GM21717 (cell line): ENCODE results near the gene LRBA.
"Not testable (repeated sequence)": the region's sequence is repeated elsewhere in the genome, so short reads cannot be mapped to it uniquely, and the experiment has no call there.

Experiments
- ATAC-seq: cut with Tn5 transposase; IDR thresholded peaks from one replicate; pipeline ENCODE4 v1.9.1; 2021; ENCODE audit warnings: mild to moderate bottlenecking, moderate library complexity; ENCODE audit not compliant: unreplicated experiment

Gene LRBA

GRCh38 chr4:150387981-150388380, 627.1 kb downstream of the LRBA start:
- no peak for ATAC-seq

GRCh38 chr4:150386415-150386814, 628.7 kb downstream of the LRBA start:
- not testable (repeated sequence) for ATAC-seq

GRCh38 chr4:150385606-150386005, 629.5 kb downstream of the LRBA start:
- ATAC-seq = no peak

- no peak for ATAC-seq
Observed at GRCh38 chr4:150384249-150384648, 630.8 kb downstream of the LRBA start.

- no peak for ATAC-seq
Observed at GRCh38 chr4:150382028-150382427, 633.1 kb downstream of the LRBA start.

GRCh38 chr4:150381609-150382008, 633.5 kb downstream of the LRBA start:
- ATAC-seq = no peak

GRCh38 chr4:150381036-150381435, 634.0 kb downstream of the LRBA start:
- no peak for ATAC-seq

- no peak for ATAC-seq
Observed at GRCh38 chr4:150379454-150379853, 635.6 kb downstream of the LRBA start.

- ATAC-seq = no peak
Observed at GRCh38 chr4:150375025-150375424, 640.1 kb downstream of the LRBA start.

GRCh38 chr4:150371869-150372268, 643.2 kb downstream of the LRBA start:
- ATAC-seq = no peak

- no peak for ATAC-seq
Observed at GRCh38 chr4:150369434-150370380, 645.4 kb downstream of the LRBA start.

GRCh38 chr4:150368667-150369066, 646.4 kb downstream of the LRBA start:
- ATAC-seq = no peak

- no peak for ATAC-seq
Observed at GRCh38 chr4:150367326-150367725, 647.8 kb downstream of the LRBA start.

GRCh38 chr4:150366487-150366999, 648.5 kb downstream of the LRBA start:
- peak; percentile 83 for ATAC-seq

GRCh38 chr4:150363721-150364688, 651.1 kb downstream of the LRBA start:
- no peak for ATAC-seq

GRCh38 chr4:150358691-150359090, 656.4 kb downstream of the LRBA start:
- ATAC-seq = no peak

- no peak for ATAC-seq
Observed at GRCh38 chr4:150357829-150358228, 657.3 kb downstream of the LRBA start.

GRCh38 chr4:150355858-150356455, 659.1 kb downstream of the LRBA start:
- ATAC-seq = no peak

GRCh38 chr4:150355418-150355817, 659.7 kb downstream of the LRBA start:
- ATAC-seq = no peak

- ATAC-seq = no peak
Observed at GRCh38 chr4:150354214-150354796, 660.8 kb downstream of the LRBA start.
